BE2C (cell line): ENCODE data around the gene SEC22C.
"Not testable (repeated sequence)": the region's sequence is repeated elsewhere in the genome, so short reads cannot be mapped to it uniquely, and the experiment has no call there.

Source experiments
- DNase-seq: peaks from one replicate; pipeline ENCODE4 v3.0.0-alpha.2; 2020
- H3K27me3 ChIP-seq: fragments of 250-450 bp; sonication (Bioruptor Pico); 2 replicates; pipeline ENCODE4 v1.5.1; 2020; ENCODE audit warnings: mild to moderate bottlenecking
- H3K36me3 ChIP-seq: fragments of 250-450 bp; sonication (Bioruptor Pico); 2 replicates; pipeline ENCODE4 v1.5.1; 2020; ENCODE audit warnings: mild to moderate bottlenecking
- H3K4me1 ChIP-seq: fragments of 250-450 bp; sonication (Bioruptor Pico); 2 replicates; pipeline ENCODE4 v1.5.1; 2020
- H3K4me3 ChIP-seq: 2 replicates; pipeline ENCODE4 v1.5.1; 2011; ENCODE audit warnings: low read depth, low read length
- H3K9me3 ChIP-seq: fragments of 250-450 bp; sonication (Bioruptor Pico); 2 replicates; pipeline ENCODE4 v1.5.1; 2020
- CTCF ChIP-seq: IDR thresholded peaks from 2 replicates; pipeline ENCODE4 v1.5.1; 2012; ENCODE audit warnings: mild to moderate bottlenecking, low read depth, low read length

The SEC22C gene

GRCh38 chr3:42582474-42583070, 805 bp upstream of the SEC22C start:
- TF ChIP-seq CTCF = peak; percentile 17; the same call in 1 of the 2 replicates
- no peak for DNase-seq
- Histone ChIP-seq H3K27me3 (no peaks in the 10 kb centered on the region), H3K4me1 (no peaks in the 10 kb centered on the region), H3K9me3 (no peaks in the 10 kb centered on the region), H3K4me3 (peak overlapping the region; percentile 74), H3K36me3 (no peaks in the 10 kb centered on the region)

- no peak for DNase-seq
- Histone ChIP-seq H3K36me3 (no peaks in the 10 kb centered on the region), H3K27me3 (no peaks in the 10 kb centered on the region), H3K4me3 (peak overlapping the region; percentile 74), H3K4me1 (no peaks in the 10 kb centered on the region), H3K9me3 (no peaks in the 10 kb centered on the region)
- no peak for TF ChIP-seq CTCF
Measured at GRCh38 chr3:42581400-42581708, 413 bp downstream of the SEC22C start.

GRCh38 chr3:42579346-42579745, 2.4 kb downstream of the SEC22C start:
- H3K36me3 ChIP-seq, H3K4me3 ChIP-seq, DNase-seq, H3K9me3 ChIP-seq, H3K27me3 ChIP-seq, H3K4me1 ChIP-seq: not testable (repeated sequence)

- Histone ChIP-seq H3K36me3 (no peaks in the 10 kb centered on the region), H3K4me3 (no peak overlapping the region), H3K27me3 (no peaks in the 10 kb centered on the region), H3K9me3 (no peaks in the 10 kb centered on the region), H3K4me1 (no peaks in the 10 kb centered on the region)
- DNase-seq = no peak
- no peak for TF ChIP-seq CTCF
Measured at GRCh38 chr3:42578054-42578453, 3.7 kb downstream of the SEC22C start.

- Histone ChIP-seq H3K27me3 (no peaks in the 10 kb centered on the region), H3K36me3 (no peaks in the 10 kb centered on the region), H3K4me1 (no peaks in the 10 kb centered on the region), H3K9me3 (no peaks in the 10 kb centered on the region), H3K4me3 (no peak overlapping the region)
- no peak for TF ChIP-seq CTCF
- DNase-seq = no peak
Measured at GRCh38 chr3:42575137-42575741, 6.5 kb downstream of the SEC22C start.

- H3K36me3 ChIP-seq = no peaks in the 10 kb centered on the region
- TF ChIP-seq CTCF = peak; percentile 74
- H3K9me3 ChIP-seq = no peaks in the 10 kb centered on the region
- H3K4me1 ChIP-seq = no peaks in the 10 kb centered on the region
- DNase-seq = peak; percentile 51
- H3K4me3 ChIP-seq = no peak overlapping the region
- no peaks in the 10 kb centered on the region for H3K27me3 ChIP-seq
Measured at GRCh38 chr3:42572278-42572677, 9.5 kb downstream of the SEC22C start.
